ENCODE measurements around the gene WDR13. TPM values are rescaled to one million over a fixed set of nuclear protein-coding genes. Genes with fewer than 3 reads are reported as not detected.
A peak's percentile ranks its signal among the peaks of the same experiment; 100 is the strongest.

WDR13 gene
- total RNA-seq, 1 donor from 2014 or later = 111 TPM

GRCh38 chrX:48579259-48579658, 18.0 kb upstream of the WDR13 start:
- H3K36me3 ChIP-seq = peaks cover 0 to 26% of the 10 kb centered on the region in 2 donors
- TF ChIP-seq POLR2AphosphoS5 (IDR thresholded peaks at IDR 0.05; ENCODE audit: insufficient read depth in 1 of 2, low read depth in 1 of 2) (no peak), POLR2A (IDR thresholded peaks at IDR 0.05) (no peak)
- no peaks in the 10 kb centered on the region for H3K9me3 ChIP-seq
- DNase-seq (ENCODE audit: extremely low spot score in 2 of 2) = no peak
- H3K27me3 ChIP-seq = no peaks in the 10 kb centered on the region
- H3K4me1 ChIP-seq = peaks cover 17% of the 10 kb centered on the region
- intact Hi-C loops (cut with DNase I) = no loop called here
- H3K4me3 ChIP-seq = no peak overlapping the region
- H3K27ac ChIP-seq = no peak overlapping the region

- H3K4me3 ChIP-seq = no peak overlapping the region
- H3K9me3 ChIP-seq = no peaks in the 10 kb centered on the region
- H3K27me3 ChIP-seq = no peaks in the 10 kb centered on the region
- TF ChIP-seq POLR2AphosphoS5 (IDR thresholded peaks at IDR 0.05; ENCODE audit: insufficient read depth in 1 of 2, low read depth in 1 of 2) (no peak), CTCF (IDR thresholded peaks at IDR 0.05) (no peak), POLR2A (IDR thresholded peaks at IDR 0.05) (no peak)
- peaks cover 0 to 19% of the 10 kb centered on the region in 2 donors for H3K36me3 ChIP-seq
- no peak for DNase-seq (ENCODE audit: extremely low spot score in 2 of 2)
- intact Hi-C loops (cut with DNase I) = no loop called here
- no peak overlapping the region for H3K27ac ChIP-seq
- peaks cover 10% of the 10 kb centered on the region for H3K4me1 ChIP-seq
These were observed 16.6 kb upstream of the WDR13 start for GRCh38 chrX:48580662-48581061.

GRCh38 chrX:48584698-48585097, 12.6 kb upstream of the WDR13 start:
- H3K27ac ChIP-seq = no peak overlapping the region
- no peaks in the 10 kb centered on the region for H3K4me1 ChIP-seq
- DNase-seq (ENCODE audit: extremely low spot score in 2 of 2) = no peak
- no peaks in the 10 kb centered on the region for H3K36me3 ChIP-seq
- TF ChIP-seq CTCF (IDR thresholded peaks at IDR 0.05) = no peak
- no peak for TF ChIP-seq POLR2AphosphoS5 (IDR thresholded peaks at IDR 0.05; ENCODE audit: insufficient read depth in 1 of 2, low read depth in 1 of 2)
- no peak for TF ChIP-seq POLR2A (IDR thresholded peaks at IDR 0.05)
- no peaks in the 10 kb centered on the region for H3K27me3 ChIP-seq
- intact Hi-C loops (cut with DNase I) = no loop called here
- no peaks in the 10 kb centered on the region for H3K9me3 ChIP-seq
- H3K4me3 ChIP-seq = no peak overlapping the region

GRCh38 chrX:48589482-48590162, 7.7 kb upstream of the WDR13 start:
- Histone ChIP-seq H3K36me3 (no peaks in the 10 kb centered on the region), H3K4me3 (no peak overlapping the region), H3K4me1 (no peaks in the 10 kb centered on the region), H3K27me3 (no peaks in the 10 kb centered on the region), H3K27ac (no peak overlapping the region), H3K9me3 (no peaks in the 10 kb centered on the region)
- TF ChIP-seq POLR2AphosphoS5 (IDR thresholded peaks at IDR 0.05; ENCODE audit: insufficient read depth in 1 of 2, low read depth in 1 of 2) (no peak), CTCF (IDR thresholded peaks at IDR 0.05) (no peak), POLR2A (IDR thresholded peaks at IDR 0.05) (no peak)
- intact Hi-C loops (cut with DNase I) = no loop called here
- no peak for DNase-seq (ENCODE audit: extremely low spot score in 2 of 2)

- Histone ChIP-seq H3K27me3 (no peaks in the 10 kb centered on the region), H3K4me3 (no peak overlapping the region), H3K27ac (peak overlapping the region; percentile 69), H3K36me3 (no peaks in the 10 kb centered on the region), H3K4me1 (no peaks in the 10 kb centered on the region), H3K9me3 (no peaks in the 10 kb centered on the region)
- intact Hi-C loops (cut with DNase I) = no loop called here
- no peak for DNase-seq (ENCODE audit: extremely low spot score in 2 of 2)
- TF ChIP-seq POLR2A (IDR thresholded peaks at IDR 0.05) (no peak), POLR2AphosphoS5 (IDR thresholded peaks at IDR 0.05; ENCODE audit: insufficient read depth in 1 of 2, low read depth in 1 of 2) (no peak), CTCF (IDR thresholded peaks at IDR 0.05) (no peak)
These were observed 6.8 kb upstream of the WDR13 start for GRCh38 chrX:48590203-48591103.

All from vagina (tissue), 2 donors.